ENCODE measurements around the gene GP1BA. TPM values are rescaled to one million over a fixed set of nuclear protein-coding genes. Genes with fewer than 3 reads are reported as not detected.

GP1BA gene
- total and polyA plus RNA-seq, 8 donors = 0.05 TPM; not detected in 7

DNA sequence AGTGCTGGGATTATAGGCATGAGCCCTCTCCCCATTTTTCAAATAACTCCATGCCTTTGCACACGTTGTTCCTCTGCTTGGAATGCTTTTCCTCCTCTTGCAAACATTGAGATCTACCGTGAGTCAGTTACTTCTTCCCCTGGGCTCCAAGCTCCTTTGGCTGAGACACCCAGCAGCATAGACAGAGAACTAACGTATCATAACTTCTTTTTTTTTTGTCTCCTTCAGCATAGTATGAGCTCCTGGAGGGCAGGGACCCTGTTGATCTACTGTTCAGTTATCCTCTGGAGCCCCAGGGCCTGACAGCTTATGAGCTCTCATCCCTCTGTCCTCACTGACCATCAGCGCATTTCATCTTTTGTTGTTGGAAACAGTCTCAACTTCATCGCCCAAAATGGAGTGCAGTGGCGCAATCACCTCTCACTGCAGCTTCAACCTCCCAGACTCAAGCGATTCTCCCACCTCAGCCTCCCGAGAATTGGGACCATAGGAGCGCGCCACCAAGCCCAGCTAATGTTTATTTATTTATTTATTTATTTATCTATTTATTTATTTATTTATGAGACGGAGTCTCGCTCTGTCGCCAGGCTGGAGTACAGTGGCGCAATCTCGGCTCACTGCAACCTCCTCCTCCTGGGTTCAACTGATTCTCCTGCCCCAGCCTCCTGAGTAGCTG, 33.4 kb downstream of the GP1BA start:
- peaks cover 28 to 43% (median 39%) of the 10 kb centered on the region in 4 donors for H3K4me1 ChIP-seq
- TF ChIP-seq, protein P1, sequence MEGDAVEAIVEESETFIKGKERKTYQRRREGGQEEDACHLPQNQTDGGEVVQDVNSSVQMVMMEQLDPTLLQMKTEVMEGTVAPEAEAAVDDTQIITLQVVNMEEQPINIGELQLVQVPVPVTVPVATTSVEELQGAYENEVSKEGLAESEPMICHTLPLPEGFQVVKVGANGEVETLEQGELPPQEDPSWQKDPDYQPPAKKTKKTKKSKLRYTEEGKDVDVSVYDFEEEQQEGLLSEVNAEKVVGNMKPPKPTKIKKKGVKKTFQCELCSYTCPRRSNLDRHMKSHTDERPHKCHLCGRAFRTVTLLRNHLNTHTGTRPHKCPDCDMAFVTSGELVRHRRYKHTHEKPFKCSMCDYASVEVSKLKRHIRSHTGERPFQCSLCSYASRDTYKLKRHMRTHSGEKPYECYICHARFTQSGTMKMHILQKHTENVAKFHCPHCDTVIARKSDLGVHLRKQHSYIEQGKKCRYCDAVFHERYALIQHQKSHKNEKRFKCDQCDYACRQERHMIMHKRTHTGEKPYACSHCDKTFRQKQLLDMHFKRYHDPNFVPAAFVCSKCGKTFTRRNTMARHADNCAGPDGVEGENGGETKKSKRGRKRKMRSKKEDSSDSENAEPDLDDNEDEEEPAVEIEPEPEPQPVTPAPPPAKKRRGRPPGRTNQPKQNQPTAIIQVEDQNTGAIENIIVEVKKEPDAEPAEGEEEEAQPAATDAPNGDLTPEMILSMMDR (IDR thresholded peaks at IDR 0.05) = no peak
- TF ChIP-seq EP300 (IDR thresholded peaks at IDR 0.05) (no peak), POLR2AphosphoS5 (IDR thresholded peaks at IDR 0.05) (no peak), POLR2A (IDR thresholded peaks at IDR 0.05) (no peak)
- 93 to 98% (median 96%) methylated on average over 15 of the region's 15 CpGs for WGBS, 5 donors
- no peaks in the 10 kb centered on the region for H3K9me3 ChIP-seq
- H3K27ac ChIP-seq = peak overlapping the region in 3 of 5 donors; percentile 93 to 97 (median 93)
- H3K27me3 ChIP-seq = no peaks in the 10 kb centered on the region
- peaks cover 12 to 27% (median 26%) of the 10 kb centered on the region in 4 donors for H3K36me3 ChIP-seq
- H3K4me3 ChIP-seq = peak overlapping the region in 1 of 4 donors; percentile 66
- no peak for DNase-seq
- intact Hi-C loops (cut with DNase I; ENCODE audit: low total_unique reads) = no loop called here

- Histone ChIP-seq H3K4me3 (peak overlapping the region; percentile 64 to 74 (median 66)), H3K36me3 (peaks cover 10 to 32% (median 29%) of the 10 kb centered on the region in 4 donors), H3K27ac (peak overlapping the region; percentile 93 to 97 (median 94)), H3K27me3 (no peaks in the 10 kb centered on the region), H3K4me1 (peaks cover 28 to 46% (median 39%) of the 10 kb centered on the region in 4 donors), H3K9me3 (no peaks in the 10 kb centered on the region)
- peak in 1 of 3 donors; percentile 45 for TF ChIP-seq POLR2AphosphoS5 (IDR thresholded peaks at IDR 0.05)
- TF ChIP-seq POLR2A (IDR thresholded peaks at IDR 0.05) = no peak
- WGBS, 5 donors = 0 to 1% (median 0%) methylated on average over 27 to 42 of the region's 42 CpGs
- peak; percentile 98 to 100 for DNase-seq
- intact Hi-C loops (cut with DNase I; ENCODE audit: low total_unique reads) = no loop called here
Observed at GRCh38 chr17:4966844-4967538, 34.9 kb downstream of the GP1BA start.

DNA sequence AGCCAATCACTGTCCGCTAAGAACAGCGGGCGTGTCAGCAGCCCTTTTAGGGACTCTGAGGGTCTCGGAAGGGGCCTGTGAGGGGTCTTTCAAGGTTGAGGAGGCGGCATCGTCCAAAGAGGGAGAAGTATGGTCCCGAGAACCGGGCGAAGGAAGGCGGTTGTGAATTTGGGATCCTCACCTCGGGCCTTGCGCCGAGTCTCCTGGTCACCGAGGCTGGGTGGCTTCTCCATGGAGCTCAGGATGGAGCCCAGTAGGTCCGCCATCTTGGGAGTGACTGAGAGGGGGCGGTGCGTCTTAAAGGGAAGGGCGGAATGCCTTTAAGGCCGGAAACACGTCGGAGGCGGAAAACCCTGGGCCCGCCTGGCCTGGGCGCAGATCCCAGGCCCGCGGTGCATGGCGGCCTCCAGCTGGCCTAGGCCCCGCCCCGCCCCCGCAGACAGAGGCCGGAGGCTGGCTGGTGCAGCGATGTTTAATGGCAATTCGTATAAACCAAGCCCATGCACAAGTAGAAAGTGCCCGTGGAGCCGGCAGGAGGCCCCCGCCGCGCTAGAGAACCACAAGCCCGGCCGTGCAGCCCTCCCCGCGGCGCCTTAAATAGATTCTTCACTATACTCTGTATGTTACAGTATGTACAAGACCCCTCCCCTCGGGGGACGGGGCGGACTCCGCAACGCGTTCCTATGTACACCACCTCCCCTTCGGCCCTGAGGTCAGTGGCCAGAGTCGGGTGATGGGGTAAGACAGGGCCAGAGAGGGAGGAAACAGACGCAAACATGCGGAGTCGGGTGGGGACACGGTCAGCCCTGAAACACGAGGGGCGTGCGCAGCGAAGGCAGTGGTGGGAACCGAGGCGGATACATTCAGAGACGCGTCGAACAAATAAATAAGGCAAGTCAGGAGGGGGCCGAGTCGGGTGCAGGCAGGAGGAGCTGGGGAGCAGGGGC, 35.7 kb downstream of the GP1BA start, which contains the start of gene SPAG7:
SPAG7 (minus strand) TSS at position 279 of the 947 bp plus-strand sequence; CDS start at position 266, 13 bp downstream.
- peak; percentile 96 to 99 for DNase-seq
- Histone ChIP-seq H3K4me3 (peak within 1 kb of the TSS; percentile 64 to 74 (median 66)), H3K36me3 (peaks cover 19 to 40% (median 38%) of the 10 kb centered on the region in 4 donors), H3K9me3 (no peaks in the 10 kb centered on the region), H3K27ac (peak within 1 kb of the TSS; percentile 93 to 97 (median 94)), H3K27me3 (no peaks in the 10 kb centered on the region), H3K4me1 (peaks cover 28 to 47% (median 39%) of the 10 kb centered on the region in 4 donors)
- 0 to 1% (median 0%) methylated on average over 42 to 66 of the region's 66 CpGs for WGBS, 5 donors
- TF ChIP-seq POLR2A (IDR thresholded peaks at IDR 0.05) = peak in 1 of 4 donors; percentile 43
- peak; percentile 90 to 95 (median 93) for TF ChIP-seq POLR2AphosphoS5 (IDR thresholded peaks at IDR 0.05)
- TF ChIP-seq EP300 (IDR thresholded peaks at IDR 0.05) = peak; percentile 9
- TF ChIP-seq, protein P1 (IDR thresholded peaks at IDR 0.05) = no peak
- intact Hi-C loops (cut with DNase I; ENCODE audit: low total_unique reads) = no loop called here

DNA sequence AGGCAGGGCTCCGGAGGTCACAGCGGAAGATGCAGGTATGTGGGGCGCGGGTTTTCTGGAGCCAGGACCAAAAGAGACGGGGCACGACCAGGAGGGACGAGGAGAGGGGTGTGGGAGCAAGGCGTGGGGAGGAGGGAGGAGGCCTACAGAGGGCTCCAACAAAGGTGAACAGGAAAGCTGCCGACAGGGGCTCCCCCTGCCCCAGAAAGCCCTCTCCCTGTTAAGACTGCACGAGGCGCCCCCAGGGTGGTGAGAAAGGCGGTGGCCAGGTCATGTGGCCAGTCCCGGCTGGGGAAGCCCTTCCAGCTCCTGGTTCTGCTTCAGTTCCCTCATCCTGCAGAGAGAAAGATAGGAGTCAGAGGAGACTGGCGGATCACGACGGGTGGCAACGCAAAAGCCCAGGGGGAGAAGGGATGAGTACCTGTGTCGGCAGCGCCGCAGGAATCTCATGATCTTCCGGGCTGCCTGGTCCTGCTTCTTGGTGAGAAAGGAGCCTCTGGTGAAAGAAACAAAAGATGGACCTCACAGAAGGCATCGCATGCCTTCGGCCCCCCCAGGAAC, 36.5 kb downstream of the GP1BA start:
- Histone ChIP-seq H3K4me3 (peak overlapping the region; percentile 64 to 74 (median 66)), H3K36me3 (peaks cover 25 to 47% (median 45%) of the 10 kb centered on the region in 4 donors), H3K9me3 (no peaks in the 10 kb centered on the region), H3K4me1 (peaks cover 28 to 55% (median 39%) of the 10 kb centered on the region in 4 donors), H3K27me3 (no peaks in the 10 kb centered on the region), H3K27ac (peak overlapping the region; percentile 93 to 97 (median 94))
- 21 to 30% (median 27%) methylated on average over 22 to 23 of the region's 23 CpGs for WGBS, 5 donors
- peak in 1 of 2 donors; percentile 54 for DNase-seq
- intact Hi-C loops (cut with DNase I; ENCODE audit: low total_unique reads) = no loop called here
- no peak for TF ChIP-seq POLR2AphosphoS5 (IDR thresholded peaks at IDR 0.05)
- TF ChIP-seq, protein P1 (IDR thresholded peaks at IDR 0.05) = no peak
- no peak for TF ChIP-seq EP300 (IDR thresholded peaks at IDR 0.05)
- no peak for TF ChIP-seq POLR2A (IDR thresholded peaks at IDR 0.05)

All from stomach (tissue), 9 donors.